Measurements from ENCODE around the gene CAMKMT.

The CAMKMT gene

GRCh38 chr2:44515416-44515815 is 153.7 kb downstream of the CAMKMT start:
- Histone ChIP-seq H3K9ac (ENCODE audit: low read depth, low read length) (no peak overlapping the region), H3K27ac (ENCODE audit: low read length) (no peak overlapping the region), H3K4me3 (ENCODE audit: low read length) (no peak overlapping the region), H3K9me3 (ENCODE audit: insufficient read depth, low read depth, low read length) (no peaks in the 10 kb centered on the region), H3K36me3 (ENCODE audit: insufficient read depth, low read depth, low read length) (no peaks in the 10 kb centered on the region), H3K27me3 (ENCODE audit: insufficient read depth, low read length) (no peaks in the 10 kb centered on the region), H3K4me1 (ENCODE audit: insufficient read depth, low read length) (peaks cover 7% of the 10 kb centered on the region)

DNA sequence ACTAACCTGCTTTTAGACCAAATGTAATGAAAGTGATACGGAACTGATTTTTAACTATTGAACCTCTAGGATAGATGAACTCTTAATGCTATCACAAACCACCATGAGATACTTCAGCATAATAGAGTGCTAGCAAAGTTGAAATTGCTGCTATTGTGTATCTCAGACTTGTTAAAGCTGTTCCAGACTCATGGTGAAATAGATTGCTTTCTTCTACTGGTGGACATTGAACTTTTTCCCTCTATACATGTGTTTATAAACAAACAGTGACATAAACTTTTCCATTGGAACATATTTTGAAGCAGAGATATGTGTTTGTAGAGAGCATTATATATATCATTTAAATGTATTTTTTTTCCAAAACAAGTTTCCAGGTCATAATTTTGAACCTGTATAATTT is 157.3 kb downstream of the CAMKMT start:
- H3K36me3 ChIP-seq (ENCODE audit: insufficient read depth, low read depth, low read length) = no peaks in the 10 kb centered on the region
- H3K27me3 ChIP-seq (ENCODE audit: insufficient read depth, low read length) = no peaks in the 10 kb centered on the region
- no peak overlapping the region for H3K27ac ChIP-seq (ENCODE audit: low read length)
- no peak overlapping the region for H3K9ac ChIP-seq (ENCODE audit: low read depth, low read length)
- H3K4me3 ChIP-seq (ENCODE audit: low read length) = no peak overlapping the region
- H3K9me3 ChIP-seq (ENCODE audit: insufficient read depth, low read depth, low read length) = peaks cover 17% of the 10 kb centered on the region
- peaks cover 7% of the 10 kb centered on the region for H3K4me1 ChIP-seq (ENCODE audit: insufficient read depth, low read length)

- H3K36me3 ChIP-seq (ENCODE audit: insufficient read depth, low read depth, low read length) = no peaks in the 10 kb centered on the region
- H3K4me1 ChIP-seq (ENCODE audit: insufficient read depth, low read length) = no peaks in the 10 kb centered on the region
- no peak overlapping the region for H3K9ac ChIP-seq (ENCODE audit: low read depth, low read length)
- peaks cover 17% of the 10 kb centered on the region for H3K9me3 ChIP-seq (ENCODE audit: insufficient read depth, low read depth, low read length)
- H3K4me3 ChIP-seq (ENCODE audit: low read length) = no peak overlapping the region
- H3K27me3 ChIP-seq (ENCODE audit: insufficient read depth, low read length) = no peaks in the 10 kb centered on the region
- no peak overlapping the region for H3K27ac ChIP-seq (ENCODE audit: low read length)
Observed at GRCh38 chr2:44522846-44523245, 161.1 kb downstream of the CAMKMT start.

DNA sequence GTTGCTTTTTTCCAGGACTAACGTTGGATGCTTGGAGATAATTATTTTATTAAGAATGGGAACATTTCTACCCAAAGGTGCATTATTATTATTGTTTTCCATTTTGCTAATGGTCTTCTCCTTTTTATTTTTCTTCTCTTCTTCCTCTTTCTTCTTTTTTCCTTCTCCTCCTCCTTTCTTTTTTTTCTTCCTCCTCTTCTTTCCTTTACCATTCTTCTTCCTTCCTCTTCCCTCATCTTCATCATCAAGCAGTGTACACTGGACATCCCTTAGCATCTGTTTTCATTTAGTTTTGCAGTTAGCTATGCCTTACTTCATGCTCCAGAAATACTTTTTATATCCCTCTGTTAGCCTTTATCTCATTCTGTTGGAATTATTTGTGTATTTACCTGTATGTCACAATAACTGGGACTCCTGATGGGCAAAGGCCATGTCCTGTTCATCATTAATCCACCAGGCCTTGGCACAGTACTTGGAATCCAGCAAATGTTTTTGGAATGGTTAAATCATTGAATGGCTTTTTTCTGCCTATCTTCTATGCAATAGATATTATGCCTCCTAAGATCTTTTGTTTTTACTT is 162.7 kb downstream of the CAMKMT start:
- Histone ChIP-seq H3K4me3 (ENCODE audit: low read length) (no peak overlapping the region), H3K9ac (ENCODE audit: low read depth, low read length) (no peak overlapping the region), H3K4me1 (ENCODE audit: insufficient read depth, low read length) (no peaks in the 10 kb centered on the region), H3K9me3 (ENCODE audit: insufficient read depth, low read depth, low read length) (peaks cover 17% of the 10 kb centered on the region), H3K27me3 (ENCODE audit: insufficient read depth, low read length) (no peaks in the 10 kb centered on the region), H3K36me3 (ENCODE audit: insufficient read depth, low read depth, low read length) (no peaks in the 10 kb centered on the region), H3K27ac (ENCODE audit: low read length) (no peak overlapping the region)

DNA sequence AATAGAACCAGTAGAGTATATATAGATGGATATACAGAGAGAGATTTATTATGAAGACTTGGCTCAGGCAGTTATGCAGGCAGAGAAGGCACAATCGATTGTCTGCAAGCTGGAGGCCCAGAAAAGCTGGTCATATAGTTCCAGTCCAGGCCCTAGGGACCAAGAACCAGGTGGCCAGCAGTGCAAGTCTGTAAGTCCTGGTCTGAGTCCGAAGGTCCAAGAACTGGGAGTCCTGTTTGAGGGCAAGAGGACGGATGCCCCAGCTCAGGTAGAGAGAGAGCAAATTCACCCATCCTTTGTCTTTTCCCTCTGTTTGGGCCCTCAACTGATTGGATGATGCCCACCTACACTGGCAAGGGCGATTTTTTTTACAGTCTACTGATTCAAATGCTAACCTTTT is 164.6 kb downstream of the CAMKMT start:
- Histone ChIP-seq H3K4me3 (ENCODE audit: low read length) (no peak overlapping the region), H3K9me3 (ENCODE audit: insufficient read depth, low read depth, low read length) (peaks cover 10% of the 10 kb centered on the region), H3K27me3 (ENCODE audit: insufficient read depth, low read length) (no peaks in the 10 kb centered on the region), H3K36me3 (ENCODE audit: insufficient read depth, low read depth, low read length) (no peaks in the 10 kb centered on the region), H3K9ac (ENCODE audit: low read depth, low read length) (no peak overlapping the region), H3K4me1 (ENCODE audit: insufficient read depth, low read length) (no peaks in the 10 kb centered on the region), H3K27ac (ENCODE audit: low read length) (no peak overlapping the region)

GRCh38 chr2:44528595-44528994 is 166.8 kb downstream of the CAMKMT start:
- Histone ChIP-seq H3K4me1 (ENCODE audit: insufficient read depth, low read length) (no peaks in the 10 kb centered on the region), H3K27ac (ENCODE audit: low read length) (no peak overlapping the region), H3K27me3 (ENCODE audit: insufficient read depth, low read length) (no peaks in the 10 kb centered on the region), H3K36me3 (ENCODE audit: insufficient read depth, low read depth, low read length) (no peaks in the 10 kb centered on the region), H3K4me3 (ENCODE audit: low read length) (no peak overlapping the region), H3K9ac (ENCODE audit: low read depth, low read length) (no peak overlapping the region), H3K9me3 (ENCODE audit: insufficient read depth, low read depth, low read length) (no peaks in the 10 kb centered on the region)

GRCh38 chr2:44529448-44529847 is 167.7 kb downstream of the CAMKMT start:
- H3K9ac ChIP-seq (ENCODE audit: low read depth, low read length) = no peak overlapping the region
- no peaks in the 10 kb centered on the region for H3K4me1 ChIP-seq (ENCODE audit: insufficient read depth, low read length)
- H3K27ac ChIP-seq (ENCODE audit: low read length) = no peak overlapping the region
- no peaks in the 10 kb centered on the region for H3K9me3 ChIP-seq (ENCODE audit: insufficient read depth, low read depth, low read length)
- no peaks in the 10 kb centered on the region for H3K36me3 ChIP-seq (ENCODE audit: insufficient read depth, low read depth, low read length)
- no peaks in the 10 kb centered on the region for H3K27me3 ChIP-seq (ENCODE audit: insufficient read depth, low read length)
- no peak overlapping the region for H3K4me3 ChIP-seq (ENCODE audit: low read length)

- Histone ChIP-seq H3K4me3 (ENCODE audit: low read length) (no peak overlapping the region), H3K9me3 (ENCODE audit: insufficient read depth, low read depth, low read length) (no peaks in the 10 kb centered on the region), H3K27me3 (ENCODE audit: insufficient read depth, low read length) (no peaks in the 10 kb centered on the region), H3K4me1 (ENCODE audit: insufficient read depth, low read length) (peaks cover 4% of the 10 kb centered on the region; the same call in 1 of the 2 replicates), H3K9ac (ENCODE audit: low read depth, low read length) (no peak overlapping the region), H3K27ac (ENCODE audit: low read length) (no peak overlapping the region), H3K36me3 (ENCODE audit: insufficient read depth, low read depth, low read length) (no peaks in the 10 kb centered on the region)
Observed at GRCh38 chr2:44531289-44531688, 169.5 kb downstream of the CAMKMT start.

GRCh38 chr2:44532031-44532430 is 170.3 kb downstream of the CAMKMT start:
- no peaks in the 10 kb centered on the region for H3K9me3 ChIP-seq (ENCODE audit: insufficient read depth, low read depth, low read length)
- no peak overlapping the region for H3K9ac ChIP-seq (ENCODE audit: low read depth, low read length)
- peaks cover 4% of the 10 kb centered on the region; the same call in 1 of the 2 replicates for H3K4me1 ChIP-seq (ENCODE audit: insufficient read depth, low read length)
- H3K4me3 ChIP-seq (ENCODE audit: low read length) = no peak overlapping the region
- H3K36me3 ChIP-seq (ENCODE audit: insufficient read depth, low read depth, low read length) = no peaks in the 10 kb centered on the region
- H3K27ac ChIP-seq (ENCODE audit: low read length) = no peak overlapping the region
- H3K27me3 ChIP-seq (ENCODE audit: insufficient read depth, low read length) = no peaks in the 10 kb centered on the region

DNA sequence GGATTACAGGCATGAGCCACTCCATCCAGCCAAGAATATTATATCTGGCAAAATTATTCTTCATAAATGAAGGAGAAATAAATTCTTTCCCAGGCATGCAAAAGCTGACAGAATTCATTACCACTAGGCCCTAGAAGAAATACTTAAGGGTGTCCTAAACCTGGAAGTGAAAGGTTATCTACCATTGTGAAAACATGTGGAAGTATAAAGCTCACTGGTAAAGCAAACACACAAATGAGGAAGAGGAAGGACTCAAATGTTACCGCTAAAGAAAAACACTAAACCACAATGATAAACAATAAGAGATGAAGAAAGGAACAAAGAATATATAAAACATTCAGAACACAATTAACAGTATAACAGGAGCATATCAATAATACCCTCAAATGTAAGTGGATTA is 171.8 kb downstream of the CAMKMT start:
- no peaks in the 10 kb centered on the region for H3K36me3 ChIP-seq (ENCODE audit: insufficient read depth, low read depth, low read length)
- no peaks in the 10 kb centered on the region for H3K9me3 ChIP-seq (ENCODE audit: insufficient read depth, low read depth, low read length)
- H3K27ac ChIP-seq (ENCODE audit: low read length) = no peak overlapping the region
- peaks cover 4% of the 10 kb centered on the region; the same call in 1 of the 2 replicates for H3K4me1 ChIP-seq (ENCODE audit: insufficient read depth, low read length)
- H3K4me3 ChIP-seq (ENCODE audit: low read length) = no peak overlapping the region
- H3K9ac ChIP-seq (ENCODE audit: low read depth, low read length) = no peak overlapping the region
- no peaks in the 10 kb centered on the region for H3K27me3 ChIP-seq (ENCODE audit: insufficient read depth, low read length)

- no peak overlapping the region for H3K4me3 ChIP-seq (ENCODE audit: low read length)
- H3K9ac ChIP-seq (ENCODE audit: low read depth, low read length) = no peak overlapping the region
- H3K27me3 ChIP-seq (ENCODE audit: insufficient read depth, low read length) = no peaks in the 10 kb centered on the region
- no peak overlapping the region for H3K27ac ChIP-seq (ENCODE audit: low read length)
- no peaks in the 10 kb centered on the region for H3K9me3 ChIP-seq (ENCODE audit: insufficient read depth, low read depth, low read length)
- H3K4me1 ChIP-seq (ENCODE audit: insufficient read depth, low read length) = peaks cover 4% of the 10 kb centered on the region; the same call in 1 of the 2 replicates
- no peaks in the 10 kb centered on the region for H3K36me3 ChIP-seq (ENCODE audit: insufficient read depth, low read depth, low read length)
Observed at GRCh38 chr2:44535376-44535775, 173.6 kb downstream of the CAMKMT start.

DNA sequence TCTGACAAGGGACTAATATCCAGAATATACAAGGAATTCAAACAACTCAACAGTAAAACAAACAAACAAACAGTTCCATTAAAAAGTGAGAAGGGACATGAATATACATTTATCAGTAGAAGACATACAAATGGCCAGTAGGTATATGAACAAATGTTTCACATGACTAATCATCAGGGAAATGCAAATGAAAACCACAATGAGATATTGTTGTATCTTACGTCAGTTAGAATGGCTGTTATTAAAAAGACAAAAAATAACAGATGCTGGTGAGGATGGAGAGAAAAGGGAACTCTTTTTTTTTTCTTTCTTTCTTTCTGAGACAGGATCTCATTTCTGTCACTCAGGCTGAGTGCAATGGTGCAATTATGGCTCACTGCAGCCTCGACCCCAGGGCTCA is 175.5 kb downstream of the CAMKMT start:
- no peak overlapping the region for H3K27ac ChIP-seq (ENCODE audit: low read length)
- H3K27me3 ChIP-seq (ENCODE audit: insufficient read depth, low read length) = no peaks in the 10 kb centered on the region
- no peak overlapping the region for H3K9ac ChIP-seq (ENCODE audit: low read depth, low read length)
- no peaks in the 10 kb centered on the region for H3K36me3 ChIP-seq (ENCODE audit: insufficient read depth, low read depth, low read length)
- peaks cover 7% of the 10 kb centered on the region; the same call in 1 of the 2 replicates for H3K4me1 ChIP-seq (ENCODE audit: insufficient read depth, low read length)
- no peaks in the 10 kb centered on the region for H3K9me3 ChIP-seq (ENCODE audit: insufficient read depth, low read depth, low read length)
- H3K4me3 ChIP-seq (ENCODE audit: low read length) = no peak overlapping the region

All from iPS-20b (cell line).